PC-3 (cell line): Measurements from ENCODE around the gene HERC2.

Experiments
- EZH2phosphoT487 ChIP-seq: fragments of 300-600 bp; sonication (generic); IDR thresholded peaks from 2 replicates; pipeline ENCODE4 v1.6.1; 2018; ENCODE audit warnings: mild to moderate bottlenecking, antibody characterized with exemption, low read length, borderline replicate concordance
- TF ChIP-seq, protein P1 (sequence below): fragments of 300-600 bp; sonication (generic); conservative IDR thresholded peaks from 2 replicates; pipeline ENCODE4 v1.5.1; 2017; ENCODE audit warnings: antibody characterized with exemption, low read depth, mild to moderate bottlenecking, low read length

GRCh38 chr15:28110481-28110881 is 211.5 kb downstream of the HERC2 start:
- TF ChIP-seq, protein P1, sequence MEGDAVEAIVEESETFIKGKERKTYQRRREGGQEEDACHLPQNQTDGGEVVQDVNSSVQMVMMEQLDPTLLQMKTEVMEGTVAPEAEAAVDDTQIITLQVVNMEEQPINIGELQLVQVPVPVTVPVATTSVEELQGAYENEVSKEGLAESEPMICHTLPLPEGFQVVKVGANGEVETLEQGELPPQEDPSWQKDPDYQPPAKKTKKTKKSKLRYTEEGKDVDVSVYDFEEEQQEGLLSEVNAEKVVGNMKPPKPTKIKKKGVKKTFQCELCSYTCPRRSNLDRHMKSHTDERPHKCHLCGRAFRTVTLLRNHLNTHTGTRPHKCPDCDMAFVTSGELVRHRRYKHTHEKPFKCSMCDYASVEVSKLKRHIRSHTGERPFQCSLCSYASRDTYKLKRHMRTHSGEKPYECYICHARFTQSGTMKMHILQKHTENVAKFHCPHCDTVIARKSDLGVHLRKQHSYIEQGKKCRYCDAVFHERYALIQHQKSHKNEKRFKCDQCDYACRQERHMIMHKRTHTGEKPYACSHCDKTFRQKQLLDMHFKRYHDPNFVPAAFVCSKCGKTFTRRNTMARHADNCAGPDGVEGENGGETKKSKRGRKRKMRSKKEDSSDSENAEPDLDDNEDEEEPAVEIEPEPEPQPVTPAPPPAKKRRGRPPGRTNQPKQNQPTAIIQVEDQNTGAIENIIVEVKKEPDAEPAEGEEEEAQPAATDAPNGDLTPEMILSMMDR = no peak
- TF ChIP-seq EZH2phosphoT487 = no peak
